Activated T-cell treated with anti-CD3 and anti-CD28 coated beads, Interleukin-2, amount 50 U/mL, for 24 hours (primary cell): Measurements from ENCODE around the gene IPP.

Experiments used
- DNase-seq: peaks from one replicate; pipeline ENCODE4 v3.0.0-alpha.2; 2020
- H3K27ac Mint-ChIP-seq: 2 replicates; pipeline ENCODE4 v1.8.0; 2020; ENCODE audit warnings: mild to moderate bottlenecking, mixed read lengths
- H3K27me3 Mint-ChIP-seq: 2 replicates; pipeline ENCODE4 v1.8.0; 2020; ENCODE audit warnings: mixed read lengths
- H3K36me3 Mint-ChIP-seq: 2 replicates; pipeline ENCODE4 v1.8.0; 2020; ENCODE audit warnings: low read depth, mixed read lengths
- H3K4me1 Mint-ChIP-seq: 2 replicates; pipeline ENCODE4 v1.8.0; 2020; ENCODE audit warnings: low read depth, mixed read lengths
- H3K4me3 Mint-ChIP-seq: 2 replicates; pipeline ENCODE4 v1.8.0; 2020; ENCODE audit warnings: mild to moderate bottlenecking, moderate library complexity, mixed read lengths
- H3K9me3 Mint-ChIP-seq: 2 replicates; pipeline ENCODE4 v1.8.0; 2020; ENCODE audit warnings: mixed read lengths

IPP gene

DNA sequence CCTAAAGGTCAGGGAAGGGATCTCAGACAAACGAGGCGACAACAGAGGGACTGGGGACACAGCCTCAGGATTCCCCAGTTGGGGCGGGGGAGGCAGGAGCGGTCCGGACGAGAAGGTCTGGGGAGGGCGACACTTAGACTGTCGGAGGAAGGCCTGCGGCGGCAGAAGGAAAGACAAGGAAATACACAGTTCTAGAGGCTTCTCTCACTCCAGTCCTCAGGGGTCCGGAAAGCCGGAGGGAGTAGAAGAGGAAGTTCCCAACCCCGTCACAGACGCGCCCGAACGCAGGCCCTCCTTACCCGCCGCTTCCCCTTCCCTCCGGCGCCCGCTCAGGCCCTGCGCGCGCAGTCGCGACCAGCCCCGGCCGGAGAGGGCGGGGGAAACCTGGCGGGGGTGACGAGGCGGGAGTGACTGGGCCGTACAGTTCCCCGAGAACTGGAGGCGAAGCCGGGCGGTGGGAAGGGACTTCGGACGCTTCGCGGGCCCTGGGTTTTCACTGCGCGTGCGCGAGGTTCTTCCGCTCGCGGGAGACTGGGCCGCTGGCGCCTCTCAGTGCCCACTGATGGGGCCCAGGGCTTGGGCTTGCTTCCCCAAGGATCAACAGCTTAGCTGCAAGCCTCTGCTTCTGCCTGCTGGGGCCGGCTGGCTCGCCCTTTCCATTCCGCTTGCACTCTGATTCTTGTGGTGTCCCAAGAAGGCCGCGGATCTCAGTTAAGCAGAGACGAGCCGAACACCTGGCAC is at the start of gene IPP:
Gene IPP (minus strand): TSS at position 356 of the 741 bp plus-strand sequence. CDS start 4,242 bp downstream, outside the sequence.
- H3K27ac Mint-ChIP-seq: peak within 1 kb of the TSS; percentile 99
- DNase-seq: peak; percentile 96
- no peaks in the 10 kb centered on the region for H3K27me3 Mint-ChIP-seq
- peak within 1 kb of the TSS; percentile 99 for H3K4me3 Mint-ChIP-seq
- H3K9me3 Mint-ChIP-seq: peaks cover 9% of the 10 kb centered on the region
- H3K36me3 Mint-ChIP-seq: peaks cover 13% of the 10 kb centered on the region
- peaks cover 38% of the 10 kb centered on the region for H3K4me1 Mint-ChIP-seq

DNA sequence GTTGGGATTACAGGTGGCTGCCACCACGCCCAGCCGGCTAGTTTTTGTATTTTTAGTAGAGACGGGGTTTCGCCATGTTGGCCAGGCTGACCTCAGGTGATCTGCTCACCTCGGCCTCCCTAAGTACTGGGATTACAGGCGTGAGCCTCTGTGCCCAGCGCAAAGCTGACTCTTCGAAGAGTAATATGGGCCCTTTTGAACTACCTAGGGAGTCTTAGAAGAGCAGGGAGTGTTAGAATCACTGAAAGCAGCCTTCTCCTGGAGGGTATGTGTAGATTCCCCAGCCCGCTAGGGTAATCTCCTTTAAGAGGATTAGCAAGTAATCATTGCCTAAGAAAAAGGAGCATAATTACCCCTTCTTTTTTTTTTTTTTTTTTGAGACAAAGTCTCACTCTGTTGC is 46.5 kb upstream of the IPP start:
- H3K9me3 Mint-ChIP-seq: no peaks in the 10 kb centered on the region
- DNase-seq: no peak

DNA sequence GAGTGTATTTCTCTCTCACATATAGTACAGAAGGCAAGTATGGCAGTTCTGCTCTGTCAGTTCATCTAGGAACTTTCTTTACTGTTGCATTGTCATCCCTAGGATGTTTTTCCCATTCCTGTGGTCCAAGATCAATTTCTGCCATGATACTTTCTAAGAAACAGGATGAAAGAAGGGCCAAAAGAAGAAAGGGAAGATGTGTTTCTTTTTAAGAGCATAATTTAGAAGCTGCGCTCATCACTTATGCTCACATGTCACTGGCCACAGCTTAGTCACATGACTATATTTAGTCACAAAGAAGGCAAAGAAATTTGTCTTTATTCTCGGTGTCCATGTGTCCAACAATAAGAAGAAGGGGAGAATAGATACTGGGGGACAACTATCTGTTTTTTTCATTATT is 45.9 kb upstream of the IPP start:
- Mint-ChIP-seq H3K27me3 (peaks cover 10% of the 10 kb centered on the region), H3K36me3 (no peaks in the 10 kb centered on the region), H3K4me1 (no peaks in the 10 kb centered on the region), H3K9me3 (no peaks in the 10 kb centered on the region), H3K4me3 (no peak overlapping the region), H3K27ac (no peak overlapping the region)
- DNase-seq: no peak

More for the DNA sequence above, 46.5 kb upstream of the IPP start:
- Mint-ChIP-seq H3K27ac (no peak overlapping the region), H3K36me3 (no peaks in the 10 kb centered on the region), H3K4me3 (no peak overlapping the region), H3K27me3 (peaks cover 10% of the 10 kb centered on the region), H3K4me1 (no peaks in the 10 kb centered on the region)

DNA sequence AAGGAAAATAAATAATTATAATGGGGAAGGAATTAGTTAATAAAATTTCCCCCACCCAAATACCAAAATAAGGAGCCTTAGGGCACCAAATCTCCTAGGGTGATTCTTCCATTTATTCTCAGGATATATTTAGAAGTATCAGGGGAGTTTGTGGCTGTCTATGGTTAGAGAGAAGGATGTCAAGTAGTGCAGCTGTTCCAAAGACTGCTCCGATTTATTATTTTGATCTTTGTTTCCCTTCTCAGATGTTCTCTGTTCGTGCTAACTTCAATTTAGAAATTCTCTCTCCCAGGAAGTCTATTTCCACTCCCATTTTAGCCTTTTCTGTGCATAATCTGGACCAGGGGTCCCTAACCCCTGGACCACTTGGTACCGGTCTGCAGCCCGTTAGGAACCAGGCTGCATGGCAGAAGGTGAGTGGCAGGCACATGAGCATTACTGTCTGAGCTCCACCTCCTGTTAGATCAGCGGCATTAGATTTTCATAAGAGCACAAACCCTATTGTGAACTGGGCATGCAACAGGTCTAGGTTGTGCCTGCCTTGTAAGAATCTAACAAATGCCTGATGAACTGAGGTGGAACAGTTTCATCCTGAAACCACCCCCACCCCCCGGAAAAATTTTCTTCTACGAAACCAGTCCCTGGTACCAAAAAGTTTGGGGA is 43.6 kb upstream of the IPP start:
- Mint-ChIP-seq H3K36me3 (no peaks in the 10 kb centered on the region), H3K4me3 (no peak overlapping the region), H3K27me3 (peaks cover 10% of the 10 kb centered on the region), H3K27ac (no peak overlapping the region), H3K4me1 (no peaks in the 10 kb centered on the region), H3K9me3 (no peaks in the 10 kb centered on the region)
- DNase-seq: no peak

DNA sequence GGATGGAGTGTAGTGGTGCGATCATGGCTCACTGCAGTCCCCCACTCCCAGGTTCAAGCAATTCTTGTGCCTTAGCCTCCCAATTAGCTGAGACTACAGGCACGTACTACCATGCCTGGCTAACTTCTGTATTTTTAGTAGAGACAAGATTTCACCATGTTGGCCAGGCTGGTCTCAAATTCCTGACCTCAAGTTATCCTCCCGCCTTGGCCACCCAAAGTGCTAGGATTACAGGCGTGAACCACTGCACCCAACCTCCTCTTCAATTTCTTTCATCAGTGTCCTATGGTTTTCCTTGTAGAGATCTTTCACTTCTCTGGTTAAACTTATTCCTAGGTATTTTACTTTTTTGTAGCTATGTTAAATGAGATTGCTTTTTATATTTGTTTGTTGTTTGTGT is 42.3 kb upstream of the IPP start:
- Mint-ChIP-seq H3K27ac (no peak overlapping the region), H3K4me1 (no peaks in the 10 kb centered on the region), H3K9me3 (no peaks in the 10 kb centered on the region), H3K36me3 (no peaks in the 10 kb centered on the region), H3K4me3 (no peak overlapping the region), H3K27me3 (peaks cover 14% of the 10 kb centered on the region)
- no peak for DNase-seq

DNA sequence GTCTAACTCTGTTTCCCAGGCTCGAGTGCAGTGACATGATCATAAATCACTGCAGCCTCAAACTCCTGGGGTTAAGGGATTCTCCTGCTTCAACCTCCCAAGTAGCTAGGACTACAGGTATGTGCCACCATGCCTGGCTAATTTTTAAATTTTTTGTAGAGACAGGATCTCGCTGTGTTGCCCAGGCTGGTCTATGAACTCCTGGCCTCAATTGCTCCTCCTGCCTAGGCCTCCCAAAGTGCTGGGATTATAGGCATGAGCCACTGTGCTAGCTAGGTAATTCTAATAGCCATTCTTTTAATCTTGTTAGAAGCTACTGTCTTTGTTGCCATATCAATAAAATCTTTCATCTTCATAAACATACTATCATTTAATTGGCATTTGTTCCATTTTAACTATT is 39.1 kb upstream of the IPP start:
- DNase-seq: no peak
- Mint-ChIP-seq H3K27me3 (peaks cover 15% of the 10 kb centered on the region), H3K4me1 (peaks cover 20% of the 10 kb centered on the region), H3K4me3 (no peak overlapping the region), H3K27ac (no peak overlapping the region), H3K36me3 (no peaks in the 10 kb centered on the region), H3K9me3 (no peaks in the 10 kb centered on the region)

DNA sequence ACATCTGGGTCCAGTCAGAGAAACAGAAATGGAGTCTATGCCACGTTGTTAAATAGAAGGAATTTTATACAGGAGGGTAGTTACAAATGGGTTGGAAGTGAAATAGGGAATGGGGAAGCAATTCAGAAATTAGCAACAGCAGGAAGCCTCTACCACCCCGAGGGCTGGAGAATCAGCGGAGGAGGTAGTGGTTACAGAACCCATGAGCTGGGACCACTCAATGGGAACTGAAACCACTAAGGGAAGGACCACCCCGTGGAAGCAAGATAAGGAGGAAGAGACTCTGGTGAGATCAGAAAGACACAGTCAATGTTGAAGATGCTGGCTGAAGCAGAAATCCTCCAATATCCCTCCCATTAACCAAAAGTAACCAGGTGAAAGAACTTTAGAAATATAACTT is 37.5 kb upstream of the IPP start:
- Mint-ChIP-seq H3K4me1 (peaks cover 22% of the 10 kb centered on the region), H3K36me3 (no peaks in the 10 kb centered on the region), H3K27ac (no peak overlapping the region), H3K27me3 (peaks cover 8% of the 10 kb centered on the region), H3K4me3 (no peak overlapping the region), H3K9me3 (no peaks in the 10 kb centered on the region)
- DNase-seq: no peak

DNA sequence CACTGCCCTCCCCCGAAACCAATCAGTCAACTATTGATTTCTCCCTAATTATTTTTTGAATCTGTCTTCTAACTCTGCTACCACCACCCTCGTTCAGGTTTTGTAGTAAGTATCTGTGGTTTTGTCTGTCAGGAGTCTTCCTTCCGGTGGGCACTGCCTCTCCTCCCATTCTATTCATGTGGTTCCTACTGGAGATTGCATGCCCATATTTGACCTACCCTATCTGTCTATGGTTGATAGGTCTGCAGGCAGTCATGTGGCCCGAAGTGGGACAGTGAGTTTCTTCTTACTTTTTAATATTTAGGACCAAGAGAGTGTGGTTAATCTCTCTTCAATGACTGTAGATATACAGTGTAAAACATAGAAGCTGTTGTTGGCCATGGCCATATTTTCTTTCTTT is 35.1 kb upstream of the IPP start:
- Mint-ChIP-seq H3K4me1 (peaks cover 22% of the 10 kb centered on the region), H3K36me3 (no peaks in the 10 kb centered on the region), H3K27ac (no peak overlapping the region), H3K27me3 (peaks cover 4% of the 10 kb centered on the region), H3K4me3 (peak overlapping the region; percentile 28), H3K9me3 (no peaks in the 10 kb centered on the region)
- DNase-seq: no peak

DNA sequence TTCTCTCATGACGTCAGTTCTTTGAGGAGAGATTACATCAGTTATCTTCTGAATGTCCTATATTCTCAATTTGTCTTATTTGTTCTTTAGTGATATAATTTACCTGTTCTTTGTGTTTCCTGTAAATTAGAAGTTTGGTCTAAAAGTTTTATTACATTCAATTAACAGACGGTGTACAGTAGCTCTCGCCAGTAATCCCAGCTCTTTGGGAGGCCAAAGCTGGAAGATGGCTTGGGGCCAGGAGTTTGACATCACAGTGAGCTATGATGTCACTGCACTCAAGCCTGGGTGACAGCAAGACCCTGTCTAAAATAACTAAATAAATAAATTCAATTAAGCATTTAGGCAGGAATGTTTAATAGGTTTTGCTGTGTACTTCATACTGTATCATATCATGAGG is 25.3 kb upstream of the IPP start:
- no peaks in the 10 kb centered on the region for H3K27me3 Mint-ChIP-seq
- H3K27ac Mint-ChIP-seq: no peak overlapping the region
- no peak for DNase-seq
- no peaks in the 10 kb centered on the region for H3K9me3 Mint-ChIP-seq
- H3K4me3 Mint-ChIP-seq: no peak overlapping the region
- H3K4me1 Mint-ChIP-seq: no peaks in the 10 kb centered on the region
- H3K36me3 Mint-ChIP-seq: no peaks in the 10 kb centered on the region

DNA sequence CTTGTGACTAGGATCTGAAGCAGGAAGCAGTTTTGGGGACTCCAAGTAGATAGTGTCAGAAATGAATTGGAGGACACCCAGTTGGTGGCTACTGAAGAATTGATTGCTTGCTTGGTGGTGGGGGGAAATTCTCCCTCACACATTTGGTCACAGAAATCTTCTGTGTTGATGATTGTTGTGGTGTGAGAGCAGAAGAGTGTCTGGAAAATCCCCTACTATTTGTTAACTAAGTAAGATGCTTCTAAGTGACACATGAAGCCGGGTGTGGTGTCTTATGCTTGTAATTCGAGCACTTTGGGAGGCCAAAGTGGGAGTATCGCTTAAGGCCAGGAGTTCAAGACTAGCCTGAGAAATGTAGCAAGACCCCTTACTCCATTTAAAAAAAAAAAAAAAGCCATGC is 22.5 kb upstream of the IPP start:
- Mint-ChIP-seq H3K9me3 (no peaks in the 10 kb centered on the region), H3K4me1 (no peaks in the 10 kb centered on the region), H3K4me3 (no peak overlapping the region), H3K27me3 (no peaks in the 10 kb centered on the region), H3K36me3 (no peaks in the 10 kb centered on the region), H3K27ac (no peak overlapping the region)
- no peak for DNase-seq

DNA sequence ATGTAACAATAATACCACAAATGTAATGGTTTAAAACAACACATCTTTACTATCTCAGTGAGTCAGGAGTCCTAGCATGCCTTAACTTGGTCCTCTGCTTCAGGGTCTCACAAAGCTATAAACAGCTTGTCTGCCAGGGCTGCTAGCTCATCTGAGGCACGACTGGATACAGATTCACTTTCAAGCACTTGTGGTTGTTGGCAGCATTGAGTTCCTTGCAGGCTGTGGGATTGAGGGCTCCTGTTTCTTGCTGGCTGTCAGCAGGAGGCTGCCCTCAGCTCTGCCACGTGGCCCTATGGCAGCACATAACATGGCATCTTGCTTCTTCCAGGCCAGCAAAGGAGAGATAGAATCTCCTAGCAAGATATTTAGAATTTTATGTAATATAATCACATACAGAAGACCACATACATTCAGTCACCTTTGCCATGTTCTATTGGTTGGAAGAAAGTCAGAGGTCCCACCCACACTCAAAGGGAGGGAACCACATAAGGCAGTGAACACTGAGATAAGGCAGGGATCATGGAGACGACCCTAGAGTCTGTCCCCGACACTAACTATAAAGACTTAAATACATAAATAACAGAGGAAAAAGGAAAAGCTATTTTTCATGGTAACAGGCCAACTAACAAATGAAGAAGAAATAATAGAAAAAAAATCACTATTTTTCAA is 18.9 kb upstream of the IPP start:
- H3K36me3 Mint-ChIP-seq: no peaks in the 10 kb centered on the region
- H3K27me3 Mint-ChIP-seq: no peaks in the 10 kb centered on the region
- H3K27ac Mint-ChIP-seq: no peak overlapping the region
- no peak overlapping the region for H3K4me3 Mint-ChIP-seq
- no peaks in the 10 kb centered on the region for H3K9me3 Mint-ChIP-seq
- H3K4me1 Mint-ChIP-seq: no peaks in the 10 kb centered on the region
- DNase-seq: no peak

DNA sequence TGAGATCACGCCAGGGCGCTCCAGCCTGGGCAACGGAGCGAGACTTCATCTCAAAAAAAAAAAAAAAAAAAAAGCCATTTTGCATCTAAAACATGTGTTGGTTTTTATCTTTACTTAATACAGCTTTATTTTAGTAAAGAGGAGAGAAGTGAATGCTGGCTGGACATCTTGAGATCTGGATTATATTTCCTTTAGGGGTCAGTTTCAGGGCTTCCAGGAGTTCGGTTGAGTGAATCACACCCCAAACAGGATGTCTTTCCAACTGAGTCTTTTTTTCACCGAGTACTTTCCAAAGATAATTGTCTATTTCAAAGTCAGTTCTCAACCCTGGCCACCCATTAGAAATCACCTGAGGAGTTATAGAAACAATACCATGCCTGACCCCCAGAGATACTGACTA is 16.6 kb upstream of the IPP start:
- DNase-seq: no peak

DNA sequence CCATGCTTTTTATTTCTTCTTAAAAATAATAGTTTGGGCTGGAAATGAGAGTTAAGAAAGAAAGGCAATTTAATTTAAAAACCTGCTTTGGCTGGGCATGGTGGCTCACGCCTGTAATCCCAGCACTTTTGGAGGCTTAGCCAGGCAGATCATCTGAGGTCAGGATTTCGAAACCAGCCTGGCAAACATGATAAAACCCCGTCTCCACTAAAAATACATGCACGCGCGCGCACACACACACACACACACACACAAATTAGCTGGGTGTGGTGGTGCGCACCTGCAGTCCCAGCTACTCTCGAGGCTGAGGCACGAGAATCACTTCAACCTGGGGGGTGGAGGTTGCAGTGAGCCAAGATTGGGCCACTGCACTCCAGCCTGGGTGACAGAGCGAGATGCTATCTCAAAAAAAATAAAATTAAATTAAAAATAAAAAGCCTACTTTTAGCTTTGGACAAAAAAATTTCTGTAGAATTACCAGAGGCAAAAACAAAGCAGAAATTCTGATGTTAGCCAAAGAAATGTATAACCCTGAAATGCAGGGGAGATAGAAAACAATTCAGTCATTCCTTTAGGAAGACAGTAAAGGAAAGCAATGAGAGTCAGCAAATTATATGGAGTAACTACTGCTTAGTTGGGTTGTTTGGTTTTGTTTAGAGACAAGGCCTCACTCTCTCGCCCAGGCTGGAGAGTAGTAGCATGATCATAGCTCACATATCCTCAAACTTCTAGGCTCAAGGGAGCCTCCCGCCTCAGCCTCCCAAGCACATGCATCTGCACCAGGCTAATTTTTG is 15.7 kb upstream of the IPP start:
- no peaks in the 10 kb centered on the region for H3K36me3 Mint-ChIP-seq
- no peak overlapping the region for H3K27ac Mint-ChIP-seq
- H3K4me3 Mint-ChIP-seq: no peak overlapping the region
- DNase-seq: no peak
- no peaks in the 10 kb centered on the region for H3K4me1 Mint-ChIP-seq
- H3K27me3 Mint-ChIP-seq: no peaks in the 10 kb centered on the region
- no peaks in the 10 kb centered on the region for H3K9me3 Mint-ChIP-seq

More for the DNA sequence above, 16.6 kb upstream of the IPP start:
- H3K4me3 Mint-ChIP-seq: no peak overlapping the region
- H3K27ac Mint-ChIP-seq: no peak overlapping the region
- H3K9me3 Mint-ChIP-seq: no peaks in the 10 kb centered on the region
- no peaks in the 10 kb centered on the region for H3K4me1 Mint-ChIP-seq
- H3K27me3 Mint-ChIP-seq: no peaks in the 10 kb centered on the region
- H3K36me3 Mint-ChIP-seq: no peaks in the 10 kb centered on the region

DNA sequence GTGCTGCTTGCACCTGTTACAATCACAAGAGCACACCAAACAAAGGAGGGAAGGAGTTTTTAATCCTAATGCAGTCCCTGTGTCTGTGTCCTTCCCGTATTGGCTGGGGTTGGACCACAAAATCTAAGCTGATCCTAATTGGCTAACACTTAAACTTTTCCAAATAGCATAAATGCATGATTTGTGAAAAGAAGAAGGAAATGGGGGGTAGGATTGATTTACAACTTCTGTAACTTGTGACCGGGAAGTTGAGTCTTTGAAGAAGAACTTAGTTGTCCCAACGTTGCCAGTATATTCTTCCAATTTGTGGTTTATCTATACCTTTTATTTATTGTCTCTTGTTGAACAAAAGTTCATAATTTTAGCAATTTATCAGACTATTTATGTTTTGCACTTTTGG is 11.8 kb upstream of the IPP start:
- H3K36me3 Mint-ChIP-seq: no peaks in the 10 kb centered on the region
- no peak overlapping the region for H3K27ac Mint-ChIP-seq
- no peaks in the 10 kb centered on the region for H3K9me3 Mint-ChIP-seq
- H3K27me3 Mint-ChIP-seq: no peaks in the 10 kb centered on the region
- no peak for DNase-seq
- H3K4me1 Mint-ChIP-seq: no peaks in the 10 kb centered on the region
- no peak overlapping the region for H3K4me3 Mint-ChIP-seq
